ENCODE results near the gene IQSEC3.
"Not testable (repeated sequence)": the region's sequence is repeated elsewhere in the genome, so short reads cannot be mapped to it uniquely, and the experiment has no call there.

DNA sequence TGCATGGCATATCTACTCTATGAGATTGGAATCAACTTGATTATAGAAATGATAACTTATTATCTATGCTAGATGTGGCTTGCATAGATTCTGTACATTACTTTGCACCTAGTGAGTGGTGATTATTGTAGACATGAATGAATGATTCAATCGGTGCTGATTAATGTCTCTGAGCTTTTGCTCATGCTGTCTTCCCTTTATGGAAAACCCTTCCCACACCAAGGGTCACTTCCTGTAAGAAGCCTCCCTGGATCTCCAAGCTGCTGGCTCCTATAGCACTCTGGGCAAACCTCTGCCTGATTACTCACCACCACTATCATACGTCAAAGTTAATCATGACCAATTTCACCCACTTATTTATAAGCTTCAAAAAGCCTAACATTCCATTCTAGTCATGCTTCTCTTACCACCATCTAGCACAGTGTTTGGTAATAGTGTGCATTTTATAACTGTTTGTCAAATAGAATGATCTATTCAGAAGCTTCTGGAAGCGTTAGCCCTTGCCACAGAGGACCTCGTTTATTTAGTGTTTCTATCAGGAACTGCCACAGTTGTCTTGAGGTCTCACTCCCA lies 990 bp upstream of the IQSEC3 start:
- TF ChIP-seq, protein P1, sequence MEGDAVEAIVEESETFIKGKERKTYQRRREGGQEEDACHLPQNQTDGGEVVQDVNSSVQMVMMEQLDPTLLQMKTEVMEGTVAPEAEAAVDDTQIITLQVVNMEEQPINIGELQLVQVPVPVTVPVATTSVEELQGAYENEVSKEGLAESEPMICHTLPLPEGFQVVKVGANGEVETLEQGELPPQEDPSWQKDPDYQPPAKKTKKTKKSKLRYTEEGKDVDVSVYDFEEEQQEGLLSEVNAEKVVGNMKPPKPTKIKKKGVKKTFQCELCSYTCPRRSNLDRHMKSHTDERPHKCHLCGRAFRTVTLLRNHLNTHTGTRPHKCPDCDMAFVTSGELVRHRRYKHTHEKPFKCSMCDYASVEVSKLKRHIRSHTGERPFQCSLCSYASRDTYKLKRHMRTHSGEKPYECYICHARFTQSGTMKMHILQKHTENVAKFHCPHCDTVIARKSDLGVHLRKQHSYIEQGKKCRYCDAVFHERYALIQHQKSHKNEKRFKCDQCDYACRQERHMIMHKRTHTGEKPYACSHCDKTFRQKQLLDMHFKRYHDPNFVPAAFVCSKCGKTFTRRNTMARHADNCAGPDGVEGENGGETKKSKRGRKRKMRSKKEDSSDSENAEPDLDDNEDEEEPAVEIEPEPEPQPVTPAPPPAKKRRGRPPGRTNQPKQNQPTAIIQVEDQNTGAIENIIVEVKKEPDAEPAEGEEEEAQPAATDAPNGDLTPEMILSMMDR (conservative IDR thresholded peaks at IDR 0.05; ENCODE audit: low read length), result not testable (repeated sequence)
- TF ChIP-seq EZH2phosphoT487 (IDR thresholded peaks at IDR 0.05; ENCODE audit: borderline replicate concordance, low read depth, low read length), result not testable (repeated sequence)

All from OCI-LY7 (cell line).